NCI-H82 (cell line): ENCODE measurements around the gene MRPL58.
"Not testable (repeated sequence)": the region's sequence is repeated elsewhere in the genome, so short reads cannot be mapped to it uniquely, and the experiment has no call there.

Source experiments
- DNase-seq: peaks from one replicate; lab custom pipeline; 2025; lab: John Stamatoyannopoulos, UW

Gene MRPL58

GRCh38 chr17:74987418-74987908, 25.0 kb upstream of the MRPL58 start, which contains the start of gene CDR2L:
CDR2L (plus strand) TSS chr17:74987632; CDS start chr17:74988044, 412 bp downstream.
- DNase-seq: peak; percentile 97

- DNase-seq: peak; percentile 63
Measured at GRCh38 chr17:74987909-74988711, 24.4 kb upstream of the MRPL58 start.

GRCh38 chr17:74990581-74991105, 21.8 kb upstream of the MRPL58 start:
- no peak for DNase-seq

GRCh38 chr17:74992223-74992622, 20.2 kb upstream of the MRPL58 start:
- no peak for DNase-seq

- DNase-seq: no peak
Measured at GRCh38 chr17:74994440-74994839, 18.0 kb upstream of the MRPL58 start.

- DNase-seq: no peak
Measured at GRCh38 chr17:74995847-74996246, 16.6 kb upstream of the MRPL58 start.

GRCh38 chr17:74998783-74999182, 13.7 kb upstream of the MRPL58 start:
- DNase-seq: no peak

- DNase-seq: no peak
Measured at GRCh38 chr17:74999523-74999922, 12.9 kb upstream of the MRPL58 start.

GRCh38 chr17:75001915-75002843, 10.3 kb upstream of the MRPL58 start:
- no peak for DNase-seq

- DNase-seq: no peak
Measured at GRCh38 chr17:75003070-75003956, 9.2 kb upstream of the MRPL58 start.

- no peak for DNase-seq
Measured at GRCh38 chr17:75003957-75004355, 8.5 kb upstream of the MRPL58 start.

- DNase-seq: no peak
Measured at GRCh38 chr17:75004371-75004770, 8.1 kb upstream of the MRPL58 start.

GRCh38 chr17:75005291-75005690, 7.2 kb upstream of the MRPL58 start:
- no peak for DNase-seq

- not testable (repeated sequence) for DNase-seq
Measured at GRCh38 chr17:75006084-75006483, 6.4 kb upstream of the MRPL58 start.

- no peak for DNase-seq
Measured at GRCh38 chr17:75006653-75007052, 5.8 kb upstream of the MRPL58 start.

- no peak for DNase-seq
Measured at GRCh38 chr17:75008373-75008772, 4.1 kb upstream of the MRPL58 start.

GRCh38 chr17:75009139-75009724, 3.2 kb upstream of the MRPL58 start:
- no peak for DNase-seq

GRCh38 chr17:75010683-75011400, 1.6 kb upstream of the MRPL58 start:
- peak; percentile 96 for DNase-seq

- DNase-seq: peak; percentile 72
Measured at GRCh38 chr17:75011401-75012095, 922 bp upstream of the MRPL58 start.

GRCh38 chr17:75012096-75012345, 449 bp upstream of the MRPL58 start:
- no peak for DNase-seq
